SK-N-SH (cell line): Measurements from ENCODE around the gene TP53BP1.

ENCODE experiments used
- EZH2phosphoT487 ChIP-seq: fragments of 200-600 bp; sonication (generic); IDR thresholded peaks from 2 replicates; pipeline ENCODE4 v1.6.1; 2017; ENCODE audit warnings: low read depth, mixed run types, mild to moderate bottlenecking, antibody characterized with exemption, moderate library complexity, borderline replicate concordance
- FOXM1 ChIP-seq: IDR thresholded peaks from 2 replicates; pipeline ENCODE4 v1.4.0; 2012; ENCODE audit warnings: low read depth, mild to moderate bottlenecking
- GATA2 ChIP-seq: sonication (generic); formaldehyde crosslinking; IDR thresholded peaks from 2 replicates; pipeline ENCODE4 v1.5.0; 2020; ENCODE audit warnings: mild to moderate bottlenecking, missing genetic modification reagents
- JUND ChIP-seq: IDR thresholded peaks from 2 replicates; pipeline ENCODE4 v1.4.0; 2012
- MAX ChIP-seq: IDR thresholded peaks from 2 replicates; pipeline ENCODE4 v1.4.0; 2012; ENCODE audit warnings: low read depth
- NRF1 ChIP-seq: IDR thresholded peaks from 2 replicates; pipeline ENCODE4 v1.6.1; 2012; ENCODE audit warnings: low read depth, mild to moderate bottlenecking, low read length
- RAD21 ChIP-seq: IDR thresholded peaks from 2 replicates; pipeline ENCODE4 v1.6.1; 2012; ENCODE audit warnings: mild to moderate bottlenecking, low read length
- SIN3A ChIP-seq: IDR thresholded peaks from 2 replicates; pipeline ENCODE4 v1.6.1; 2012; ENCODE audit warnings: low read depth, mild to moderate bottlenecking, low read length, moderate library complexity, borderline replicate concordance
- TAF1 ChIP-seq: IDR thresholded peaks from 2 replicates; pipeline ENCODE4 v1.6.1; 2012; ENCODE audit warnings: low read depth, mild to moderate bottlenecking, low read length, moderate library complexity, borderline replicate concordance
- USF2 ChIP-seq: fragments of 150-350 bp; IDR thresholded peaks from 2 replicates; pipeline ENCODE4 v1.6.1; 2017; ENCODE audit warnings: antibody characterized with exemption, low read length, low read depth, borderline replicate concordance
- YY1 ChIP-seq: IDR thresholded peaks from 2 replicates; pipeline ENCODE4 v1.4.0; 2012; ENCODE audit warnings: low read depth, mild to moderate bottlenecking
- TF ChIP-seq, protein P1 (sequence below): fragments of 200-600 bp; sonication (generic); IDR thresholded peaks from 2 replicates; pipeline ENCODE4 v1.6.1; 2017; ENCODE audit warnings: antibody characterized with exemption, mild to moderate bottlenecking, moderate library complexity

- TF ChIP-seq, protein P1, sequence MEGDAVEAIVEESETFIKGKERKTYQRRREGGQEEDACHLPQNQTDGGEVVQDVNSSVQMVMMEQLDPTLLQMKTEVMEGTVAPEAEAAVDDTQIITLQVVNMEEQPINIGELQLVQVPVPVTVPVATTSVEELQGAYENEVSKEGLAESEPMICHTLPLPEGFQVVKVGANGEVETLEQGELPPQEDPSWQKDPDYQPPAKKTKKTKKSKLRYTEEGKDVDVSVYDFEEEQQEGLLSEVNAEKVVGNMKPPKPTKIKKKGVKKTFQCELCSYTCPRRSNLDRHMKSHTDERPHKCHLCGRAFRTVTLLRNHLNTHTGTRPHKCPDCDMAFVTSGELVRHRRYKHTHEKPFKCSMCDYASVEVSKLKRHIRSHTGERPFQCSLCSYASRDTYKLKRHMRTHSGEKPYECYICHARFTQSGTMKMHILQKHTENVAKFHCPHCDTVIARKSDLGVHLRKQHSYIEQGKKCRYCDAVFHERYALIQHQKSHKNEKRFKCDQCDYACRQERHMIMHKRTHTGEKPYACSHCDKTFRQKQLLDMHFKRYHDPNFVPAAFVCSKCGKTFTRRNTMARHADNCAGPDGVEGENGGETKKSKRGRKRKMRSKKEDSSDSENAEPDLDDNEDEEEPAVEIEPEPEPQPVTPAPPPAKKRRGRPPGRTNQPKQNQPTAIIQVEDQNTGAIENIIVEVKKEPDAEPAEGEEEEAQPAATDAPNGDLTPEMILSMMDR: no peak
- TF ChIP-seq EZH2phosphoT487 (no peak), TAF1 (no peak), MAX (no peak), GATA2 (no peak), NRF1 (no peak), JUND (no peak), USF2 (no peak), YY1 (no peak), SIN3A (no peak), FOXM1 (no peak), RAD21 (no peak)
These were observed 23.1 kb downstream of the TP53BP1 start for GRCh38 chr15:43469867-43470266.
